SK-N-MC (cell line): ENCODE data around the gene DAO.

Source experiments
- DNase-seq: peaks from one replicate; pipeline ENCODE4 v3.0.0-alpha.2; 2011; ENCODE audit warnings: low read depth, low spot score
- H3K27ac ChIP-seq: fragments of 200-600 bp; sonication (generic); 2 replicates; pipeline ENCODE4 v1.5.1; 2016; ENCODE audit warnings: mixed run types
- H3K36me3 ChIP-seq: fragments of 200-600 bp; sonication (generic); 2 replicates; pipeline ENCODE4 v1.6.1; 2017; ENCODE audit warnings: antibody characterized with exemption, low read length, mixed read lengths; ENCODE audit not compliant: insufficient read depth
- H3K4me3 ChIP-seq: fragments of 200-600 bp; sonication (generic); 2 replicates; pipeline ENCODE4 v1.5.1; 2016
- H3K9ac ChIP-seq: fragments of 200-600 bp; sonication (generic); 2 replicates; pipeline ENCODE4 v1.8.0; 2017; ENCODE audit warnings: mixed run types, mixed read lengths; ENCODE audit not compliant: insufficient read length
- H3K9me3 ChIP-seq: fragments of 200-600 bp; sonication (generic); 2 replicates; pipeline ENCODE4 v1.6.1; 2017; ENCODE audit warnings: low read depth, mild to moderate bottlenecking, antibody characterized with exemption, low read length, moderate library complexity, mixed read lengths
- EZH2 ChIP-seq: fragments of 200-600 bp; sonication (generic); IDR thresholded peaks from one replicate; pipeline ENCODE4 v1.6.1; 2017; ENCODE audit warnings: antibody characterized with exemption
- FOXP2 ChIP-seq: optimal IDR thresholded peaks from 2 replicates; pipeline ENCODE3; 2011; ENCODE audit warnings: mild to moderate bottlenecking, moderate library complexity; ENCODE audit not compliant: insufficient read depth; ENCODE audit errors: extremely low read length, control extremely low read depth
- POLR2AphosphoS5 ChIP-seq: IDR thresholded peaks from 2 replicates; pipeline ENCODE4 v1.6.1; 2012; ENCODE audit warnings: mild to moderate bottlenecking, low read depth, low read length, borderline replicate concordance

Gene DAO

DNA sequence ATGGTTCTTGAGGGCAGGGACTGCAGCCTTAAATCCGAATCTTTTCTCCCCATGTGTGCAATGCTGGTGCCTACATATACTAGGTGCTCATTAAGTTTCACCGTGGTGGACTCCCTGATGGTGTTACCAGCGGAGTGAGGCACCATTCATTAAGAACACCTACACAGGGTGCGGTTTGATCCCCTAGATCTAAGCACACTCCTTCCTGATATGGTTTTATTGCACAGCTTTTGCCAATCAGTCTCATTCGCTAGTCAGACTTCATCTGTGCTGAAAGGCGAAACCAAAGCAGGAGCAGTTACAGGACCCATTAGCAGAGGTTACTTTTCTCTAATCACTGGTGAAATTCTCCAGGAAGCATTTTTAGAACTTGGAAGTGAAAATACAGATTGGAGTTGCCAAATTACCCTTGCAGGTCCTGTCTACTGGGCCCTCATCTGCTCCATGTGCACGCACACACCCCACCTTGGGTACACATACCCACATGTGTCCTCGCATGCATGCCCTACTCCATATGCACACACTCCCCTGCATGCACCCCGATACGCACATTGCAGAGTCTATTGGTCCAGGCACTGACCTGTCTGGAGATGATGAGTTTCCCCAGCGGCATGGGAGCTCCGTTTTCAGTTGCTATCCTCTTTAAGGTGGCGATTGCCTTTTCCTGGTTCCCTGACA, 58.5 kb downstream of the DAO start:
- no peak overlapping the region for H3K27ac ChIP-seq
- no peak overlapping the region for H3K4me3 ChIP-seq
- no peaks in the 10 kb centered on the region for H3K9me3 ChIP-seq
- H3K9ac ChIP-seq, result no peak overlapping the region
- TF ChIP-seq FOXP2 (no peak), POLR2AphosphoS5 (no peak), EZH2 (no peak)
- no peaks in the 10 kb centered on the region for H3K36me3 ChIP-seq
- no peak for DNase-seq

DNA sequence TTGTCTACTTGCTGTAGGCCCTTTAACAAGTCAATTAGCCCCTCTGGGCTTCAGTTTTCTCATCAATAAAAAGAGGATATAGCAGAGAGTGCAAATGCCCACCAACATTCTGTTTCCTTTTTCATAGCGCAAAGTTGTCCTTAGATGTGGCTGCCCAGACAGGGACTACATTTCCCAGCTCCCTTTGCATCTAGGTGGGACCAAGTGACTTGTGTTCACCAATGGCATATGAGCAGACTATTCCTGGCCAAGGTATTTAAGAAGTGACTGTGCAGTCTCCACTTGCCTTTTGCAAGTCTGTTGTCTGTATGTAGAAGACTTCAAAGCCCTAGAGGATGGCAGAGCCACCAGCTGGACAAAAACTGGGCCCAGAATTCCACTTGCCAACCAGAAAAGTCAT, 59.7 kb downstream of the DAO start:
- Histone ChIP-seq H3K9ac (no peak overlapping the region), H3K9me3 (no peaks in the 10 kb centered on the region), H3K27ac (no peak overlapping the region), H3K4me3 (no peak overlapping the region), H3K36me3 (no peaks in the 10 kb centered on the region)
- TF ChIP-seq POLR2AphosphoS5, result no peak
- no peak for DNase-seq

DNA sequence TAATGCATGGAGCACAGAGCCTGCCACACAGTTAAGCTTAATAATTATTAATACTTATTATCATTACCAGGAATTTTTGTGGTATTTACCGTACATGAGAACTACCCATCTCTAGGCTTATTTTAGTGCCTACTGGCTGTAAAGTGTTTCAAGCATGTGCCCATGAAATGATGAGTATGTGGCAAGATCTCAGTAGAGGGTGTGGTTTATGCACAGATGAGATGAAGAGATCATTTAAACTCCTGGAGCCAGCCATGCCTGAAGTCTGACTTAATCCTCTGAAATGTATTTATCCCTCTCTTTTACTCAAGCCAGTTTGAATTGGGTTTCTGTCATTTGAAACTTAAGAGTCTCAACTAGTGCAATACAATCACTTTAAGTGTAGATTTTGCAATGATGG, 60.2 kb downstream of the DAO start:
- no peak overlapping the region for H3K27ac ChIP-seq
- no peak overlapping the region for H3K9ac ChIP-seq
- TF ChIP-seq EZH2 (no peak), POLR2AphosphoS5 (no peak), FOXP2 (no peak)
- no peaks in the 10 kb centered on the region for H3K36me3 ChIP-seq
- no peak for DNase-seq
- no peak overlapping the region for H3K4me3 ChIP-seq
- H3K9me3 ChIP-seq, result no peaks in the 10 kb centered on the region

DNA sequence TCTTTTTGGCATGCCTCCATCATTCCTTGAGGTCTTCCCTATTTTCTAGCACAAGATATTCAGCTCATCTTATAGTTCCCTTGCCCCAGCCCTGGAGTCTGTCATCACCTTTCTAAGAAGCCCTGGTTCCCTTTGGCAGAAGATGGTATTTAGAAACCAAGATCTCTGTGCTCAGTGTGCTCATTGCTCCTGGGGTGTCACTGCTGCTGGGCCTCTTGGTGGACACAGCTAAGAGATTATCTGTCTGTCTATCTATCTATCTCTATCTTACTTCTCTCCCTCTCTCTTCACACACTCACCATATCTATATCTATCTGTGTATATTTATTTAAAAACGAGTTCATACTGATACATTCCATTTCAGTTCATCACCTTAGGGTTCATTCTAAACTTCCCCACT, 67.2 kb downstream of the DAO start:
- DNase-seq, result no peak
- TF ChIP-seq FOXP2 (no peak), POLR2AphosphoS5 (no peak), EZH2 (no peak)
- H3K9me3 ChIP-seq, result no peaks in the 10 kb centered on the region
- no peak overlapping the region for H3K4me3 ChIP-seq
- no peak overlapping the region for H3K9ac ChIP-seq
- no peak overlapping the region for H3K27ac ChIP-seq
- no peaks in the 10 kb centered on the region for H3K36me3 ChIP-seq

DNA sequence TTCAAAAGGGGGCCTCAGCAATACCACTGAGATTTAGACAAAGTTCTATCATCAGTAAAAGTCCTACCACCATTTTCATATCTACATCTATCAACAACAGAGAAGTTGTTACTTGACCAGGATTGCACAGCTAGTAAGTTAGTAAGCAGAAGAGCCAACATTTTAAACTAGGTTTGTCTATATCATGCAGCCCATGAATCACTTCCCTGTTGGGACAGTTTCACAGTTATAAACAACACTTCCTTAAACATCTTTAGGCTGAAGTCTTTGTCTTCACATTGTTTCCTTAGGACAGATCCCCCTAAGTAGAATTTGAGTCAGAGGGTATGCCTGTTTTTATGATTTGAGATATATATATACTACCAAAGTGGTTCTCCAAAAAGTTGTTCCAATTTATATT, 68.5 kb downstream of the DAO start:
- Histone ChIP-seq H3K4me3 (no peak overlapping the region), H3K27ac (no peak overlapping the region), H3K9ac (no peak overlapping the region), H3K9me3 (no peaks in the 10 kb centered on the region), H3K36me3 (no peaks in the 10 kb centered on the region)
- DNase-seq, result no peak
- TF ChIP-seq FOXP2 (no peak), EZH2 (no peak), POLR2AphosphoS5 (no peak)

DNA sequence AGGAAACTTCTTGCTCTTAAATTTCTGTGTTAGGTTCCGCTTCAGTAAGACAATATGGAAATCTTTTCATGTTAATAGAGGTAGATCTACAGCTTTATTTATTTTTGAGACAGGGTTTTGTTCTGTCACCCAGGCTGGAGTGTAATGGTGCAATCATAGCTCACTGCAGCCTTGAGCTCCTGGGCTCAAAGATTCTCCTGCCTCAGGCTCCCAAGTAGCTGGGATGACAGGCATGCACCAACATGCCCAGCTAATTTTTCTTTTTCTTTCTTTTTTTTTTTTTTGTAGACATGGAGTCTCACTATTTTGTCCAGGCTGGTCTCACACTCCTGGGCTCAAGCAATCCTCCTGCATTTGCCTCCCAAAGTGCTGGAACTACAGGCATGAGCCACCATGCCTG, 70.1 kb downstream of the DAO start:
- no peak overlapping the region for H3K9ac ChIP-seq
- no peak for TF ChIP-seq EZH2
- TF ChIP-seq FOXP2, result no peak
- TF ChIP-seq POLR2AphosphoS5, result no peak
- H3K4me3 ChIP-seq, result no peak overlapping the region
- no peaks in the 10 kb centered on the region for H3K36me3 ChIP-seq
- H3K27ac ChIP-seq, result no peak overlapping the region
- DNase-seq, result no peak
- H3K9me3 ChIP-seq, result no peaks in the 10 kb centered on the region
